ENCODE data around the gene CCNJ. TPM values are rescaled to one million over a fixed set of nuclear protein-coding genes. Genes with fewer than 3 reads are reported as not detected.

Gene CCNJ
- total RNA-seq, 1 donor from 2014 or later = 9.8 TPM

- H3K9me3 Mint-ChIP-seq = peaks cover 14% of the 10 kb centered on the region
- no peak overlapping the region for H3K4me3 Mint-ChIP-seq
- H3K36me3 Mint-ChIP-seq (ENCODE audit: low read depth) = peaks cover 7% of the 10 kb centered on the region
- intact Hi-C loops (cut with micrococcal nuclease) = no loop called here
- H3K4me1 Mint-ChIP-seq = peaks cover 11% of the 10 kb centered on the region
- H3K27ac Mint-ChIP-seq = no peak overlapping the region
- ATAC-seq (ENCODE audit: low read depth) (no peak), DNase-seq (no peak)
- ChIA-PET CTCF (no interaction called here), POLR2A (interaction anchor here (3.3 kb wide), 1 partner anchor 36 kb away, joined by 22 read pairs; the partner anchor contains the start of gene ZNF518A)
- TF ChIP-seq, protein P1, sequence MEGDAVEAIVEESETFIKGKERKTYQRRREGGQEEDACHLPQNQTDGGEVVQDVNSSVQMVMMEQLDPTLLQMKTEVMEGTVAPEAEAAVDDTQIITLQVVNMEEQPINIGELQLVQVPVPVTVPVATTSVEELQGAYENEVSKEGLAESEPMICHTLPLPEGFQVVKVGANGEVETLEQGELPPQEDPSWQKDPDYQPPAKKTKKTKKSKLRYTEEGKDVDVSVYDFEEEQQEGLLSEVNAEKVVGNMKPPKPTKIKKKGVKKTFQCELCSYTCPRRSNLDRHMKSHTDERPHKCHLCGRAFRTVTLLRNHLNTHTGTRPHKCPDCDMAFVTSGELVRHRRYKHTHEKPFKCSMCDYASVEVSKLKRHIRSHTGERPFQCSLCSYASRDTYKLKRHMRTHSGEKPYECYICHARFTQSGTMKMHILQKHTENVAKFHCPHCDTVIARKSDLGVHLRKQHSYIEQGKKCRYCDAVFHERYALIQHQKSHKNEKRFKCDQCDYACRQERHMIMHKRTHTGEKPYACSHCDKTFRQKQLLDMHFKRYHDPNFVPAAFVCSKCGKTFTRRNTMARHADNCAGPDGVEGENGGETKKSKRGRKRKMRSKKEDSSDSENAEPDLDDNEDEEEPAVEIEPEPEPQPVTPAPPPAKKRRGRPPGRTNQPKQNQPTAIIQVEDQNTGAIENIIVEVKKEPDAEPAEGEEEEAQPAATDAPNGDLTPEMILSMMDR (IDR thresholded peaks at IDR 0.05) = no peak
- H3K27me3 Mint-ChIP-seq = peaks cover 52% of the 10 kb centered on the region
These were observed 50.6 kb downstream of the CCNJ start for GRCh38 chr10:96093948-96094347.

DNA sequence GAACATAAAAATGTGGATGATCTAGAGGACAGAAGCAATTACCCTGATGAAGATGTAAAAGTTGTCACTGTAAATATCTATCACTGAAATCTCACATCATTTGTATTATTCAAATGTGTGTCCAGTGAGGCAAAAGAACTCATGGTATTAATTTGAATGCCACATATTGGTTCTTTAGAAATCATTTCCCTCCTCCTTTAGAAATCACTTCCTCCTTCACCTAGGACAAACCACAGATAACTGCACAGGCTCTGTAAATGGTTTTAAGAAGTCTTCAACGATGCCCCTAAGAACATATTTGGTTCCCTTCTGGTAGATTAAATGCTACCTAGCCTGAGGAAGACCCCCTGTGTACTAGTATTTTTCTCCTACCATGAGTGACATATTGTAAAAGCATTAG is 53.6 kb downstream of the CCNJ start:
- intact Hi-C loops (cut with micrococcal nuclease) = no loop called here
- no peak for ATAC-seq (ENCODE audit: low read depth)

DNA sequence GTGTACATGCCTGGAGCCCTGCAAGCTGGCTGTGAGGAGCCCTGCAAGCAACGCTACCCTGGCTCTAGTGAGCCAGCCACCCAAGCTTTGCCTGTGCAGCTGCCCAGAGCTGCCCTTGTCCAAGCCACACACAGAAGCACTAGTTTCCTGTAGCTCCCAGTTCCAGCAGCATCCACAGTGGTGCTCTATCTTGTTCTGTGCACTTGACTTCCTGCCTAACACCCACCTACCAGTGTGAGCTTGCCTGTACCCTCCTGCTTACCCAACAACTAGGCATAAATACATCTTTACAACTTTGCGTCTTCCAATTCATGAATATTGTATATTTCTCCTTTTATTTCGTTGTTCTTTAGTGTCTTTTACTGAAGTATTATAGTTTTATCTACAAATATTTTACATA is 54.5 kb downstream of the CCNJ start:
- peaks cover 61% of the 10 kb centered on the region for H3K27me3 Mint-ChIP-seq
- no peak overlapping the region for H3K4me3 Mint-ChIP-seq
- TF ChIP-seq, protein P1 (IDR thresholded peaks at IDR 0.05) = no peak
- H3K36me3 Mint-ChIP-seq (ENCODE audit: low read depth) = no peaks in the 10 kb centered on the region
- ATAC-seq (ENCODE audit: low read depth) (no peak), DNase-seq (no peak)
- H3K9me3 Mint-ChIP-seq = peaks cover 14% of the 10 kb centered on the region
- CTCF ChIA-PET = interaction anchor here (1.3 kb wide), 1 partner anchor 9 kb away, joined by 4 read pairs; no protein-coding TSS in a partner anchor
- POLR2A ChIA-PET = interaction anchor here (0.7 kb wide), 1 partner anchor 32 kb away, joined by 3 read pairs; the partner anchor contains the start of gene ZNF518A
- H3K27ac Mint-ChIP-seq = no peak overlapping the region
- intact Hi-C loops (cut with micrococcal nuclease) = no loop called here
- peaks cover 3% of the 10 kb centered on the region for H3K4me1 Mint-ChIP-seq

More for the DNA sequence above, 53.6 kb downstream of the CCNJ start:
- H3K27me3 Mint-ChIP-seq = peaks cover 65% of the 10 kb centered on the region
- peaks cover 14% of the 10 kb centered on the region for H3K9me3 Mint-ChIP-seq
- peaks cover 3% of the 10 kb centered on the region for H3K4me1 Mint-ChIP-seq
- DNase-seq = no peak
- POLR2A ChIA-PET = interaction anchor here (1.0 kb wide), 1 partner anchor 33 kb away, joined by 4 read pairs; the partner anchor contains the start of gene ZNF518A
- H3K4me3 Mint-ChIP-seq = no peak overlapping the region
- TF ChIP-seq, protein P1 (IDR thresholded peaks at IDR 0.05) = no peak
- H3K27ac Mint-ChIP-seq = no peak overlapping the region
- CTCF ChIA-PET = interaction anchor here (1.3 kb wide), 1 partner anchor 10 kb away, joined by 4 read pairs; no protein-coding TSS in a partner anchor
- no peaks in the 10 kb centered on the region for H3K36me3 Mint-ChIP-seq (ENCODE audit: low read depth)

- CTCF ChIA-PET = no interaction called here
These were observed 64.2 kb downstream of the CCNJ start for GRCh38 chr10:96107623-96108038.

More at GRCh38 chr10:96107623-96108038, 64.2 kb downstream of the CCNJ start:
- H3K27ac Mint-ChIP-seq = no peak overlapping the region
- intact Hi-C loops (cut with micrococcal nuclease) = no loop called here
- POLR2A ChIA-PET = no interaction called here
- H3K9me3 Mint-ChIP-seq = peaks cover 12% of the 10 kb centered on the region
- DNase-seq = no peak
- H3K27me3 Mint-ChIP-seq = peaks cover 60% of the 10 kb centered on the region
- TF ChIP-seq, protein P1 (IDR thresholded peaks at IDR 0.05) = no peak
- H3K36me3 Mint-ChIP-seq (ENCODE audit: low read depth) = no peaks in the 10 kb centered on the region
- H3K4me3 Mint-ChIP-seq = no peak overlapping the region
- H3K4me1 Mint-ChIP-seq = no peaks in the 10 kb centered on the region
- ATAC-seq (ENCODE audit: low read depth) = no peak

Other genes with a start within 250 kb of the CCNJ start
- gene CC2D2B, start 135.6 kb upstream of the CCNJ start, total RNA-seq = 1.2 and 2.0 TPM in 2 replicates
- 23.8 and 28.7 TPM in 2 replicates for gene ZNF518A, start 86.7 kb downstream of the CCNJ start, total RNA-seq
- gene BLNK, start 228.0 kb downstream of the CCNJ start, total RNA-seq = 238 and 267 TPM in 2 replicates